ENCODE measurements around the gene SDCCAG8. TPM values are rescaled to one million over a fixed set of nuclear protein-coding genes. Genes with fewer than 3 reads are reported as not detected.

The SDCCAG8 gene
- total and polyA plus RNA-seq, 2 experiments from 2014 or later: 28.0 to 66.7 TPM

GRCh38 chr1:243341074-243341473 lies 85.2 kb downstream of the SDCCAG8 start:
- H2AFZ ChIP-seq: no peak overlapping the region
- H3K4me1 Mint-ChIP-seq: peaks cover 5% of the 10 kb centered on the region; the same call in 2 of the 3 replicates
- peaks cover 3% of the 10 kb centered on the region for H3K27me3 Mint-ChIP-seq (ENCODE audit: insufficient read depth, low read depth, poor library complexity)
- no peak overlapping the region for H3K4me3 ChIP-seq
- no peaks in the 10 kb centered on the region for H3K9me3 Mint-ChIP-seq
- H3K79me2 ChIP-seq (replicated peaks; ENCODE audit: insufficient read depth): no peaks in the 10 kb centered on the region
- no peak overlapping the region for H3K4me3 Mint-ChIP-seq
- no peak overlapping the region for H3K4me2 ChIP-seq
- H3K27ac Mint-ChIP-seq: no peak overlapping the region
- no peaks in the 10 kb centered on the region for H3K9me2 ChIP-seq (ENCODE audit: insufficient read depth)
- DNase-seq (ENCODE audit: low spot score) (no peak), ATAC-seq (no peak)
- TF ChIP-seq NANOG (IDR thresholded peaks at IDR 0.05; ENCODE audit: borderline replicate concordance): no peak
- no peak for TF ChIP-seq CTCF (conservative IDR thresholded peaks at IDR 0.05; ENCODE audit: low read depth in 2 of 2)
- TF ChIP-seq JUNB (IDR thresholded peaks at IDR 0.05; ENCODE audit: unreplicated experiment): no peak
- no peak for TF ChIP-seq POLR2AphosphoS5 (IDR thresholded peaks at IDR 0.05; ENCODE audit: low read depth)
- TF ChIP-seq REST (IDR thresholded peaks at IDR 0.05; ENCODE audit: unreplicated experiment): no peak
- H4K20me1 ChIP-seq (replicated peaks; ENCODE audit: insufficient read depth): no peaks in the 10 kb centered on the region
- H3K36me3 Mint-ChIP-seq (ENCODE audit: low read depth): peaks cover 3% of the 10 kb centered on the region; the same call in 1 of the 3 replicates
- no peaks in the 10 kb centered on the region for H3K4me1 ChIP-seq (ENCODE audit: insufficient read depth)
- no peaks in the 10 kb centered on the region for H3K27me3 ChIP-seq (ENCODE audit: insufficient read depth)
- H3K27ac ChIP-seq (ENCODE audit: low read depth): no peak overlapping the region
- no peaks in the 10 kb centered on the region for H3F3A ChIP-seq (replicated peaks; ENCODE audit: low read depth)
- H3K36me3 ChIP-seq (ENCODE audit: insufficient read depth): no peaks in the 10 kb centered on the region

- Histone ChIP-seq H3K4me3 (no peak overlapping the region), H4K20me1 (replicated peaks; ENCODE audit: insufficient read depth) (no peaks in the 10 kb centered on the region), H2AFZ (no peak overlapping the region), H3F3A (replicated peaks; ENCODE audit: low read depth) (no peaks in the 10 kb centered on the region), H3K27ac (ENCODE audit: low read depth) (no peak overlapping the region), H3K36me3 (ENCODE audit: insufficient read depth) (no peaks in the 10 kb centered on the region), H3K4me1 (ENCODE audit: insufficient read depth) (no peaks in the 10 kb centered on the region), H3K4me2 (no peak overlapping the region), H3K27me3 (ENCODE audit: insufficient read depth) (no peaks in the 10 kb centered on the region), H3K79me2 (replicated peaks; ENCODE audit: insufficient read depth) (no peaks in the 10 kb centered on the region), H3K9me2 (ENCODE audit: insufficient read depth) (no peaks in the 10 kb centered on the region)
- H3K9me3 Mint-ChIP-seq: no peaks in the 10 kb centered on the region
- DNase-seq (ENCODE audit: low spot score) (peak; percentile 87), ATAC-seq (no peak)
- H3K27me3 Mint-ChIP-seq (ENCODE audit: insufficient read depth, low read depth, poor library complexity): peaks cover 2% of the 10 kb centered on the region
- TF ChIP-seq CTCF (conservative IDR thresholded peaks at IDR 0.05; ENCODE audit: low read depth in 2 of 2) (peak; percentile 74 to 89), ETS1 (IDR thresholded peaks at IDR 0.05) (no peak)
- H3K4me1 Mint-ChIP-seq: peaks cover 3% of the 10 kb centered on the region; the same call in 2 of the 3 replicates
- no peaks in the 10 kb centered on the region for H3K36me3 Mint-ChIP-seq (ENCODE audit: low read depth)
- H3K27ac Mint-ChIP-seq: no peak overlapping the region
- H3K4me3 Mint-ChIP-seq: no peak overlapping the region
These were observed 88.4 kb downstream of the SDCCAG8 start for GRCh38 chr1:243343970-243344937.

Data from GM23338 (cell line).